HG02884 (cell line): Measurements from ENCODE around the gene ATPAF1.
"Not testable (repeated sequence)": the region's sequence is repeated elsewhere in the genome, so short reads cannot be mapped to it uniquely, and the experiment has no call there.

Experiments
- ATAC-seq: cut with Tn5 transposase; IDR thresholded peaks from one replicate; pipeline ENCODE4 v1.9.1; 2021; ENCODE audit warnings: mild to moderate bottlenecking, moderate library complexity; ENCODE audit not compliant: unreplicated experiment

Gene ATPAF1

DNA sequence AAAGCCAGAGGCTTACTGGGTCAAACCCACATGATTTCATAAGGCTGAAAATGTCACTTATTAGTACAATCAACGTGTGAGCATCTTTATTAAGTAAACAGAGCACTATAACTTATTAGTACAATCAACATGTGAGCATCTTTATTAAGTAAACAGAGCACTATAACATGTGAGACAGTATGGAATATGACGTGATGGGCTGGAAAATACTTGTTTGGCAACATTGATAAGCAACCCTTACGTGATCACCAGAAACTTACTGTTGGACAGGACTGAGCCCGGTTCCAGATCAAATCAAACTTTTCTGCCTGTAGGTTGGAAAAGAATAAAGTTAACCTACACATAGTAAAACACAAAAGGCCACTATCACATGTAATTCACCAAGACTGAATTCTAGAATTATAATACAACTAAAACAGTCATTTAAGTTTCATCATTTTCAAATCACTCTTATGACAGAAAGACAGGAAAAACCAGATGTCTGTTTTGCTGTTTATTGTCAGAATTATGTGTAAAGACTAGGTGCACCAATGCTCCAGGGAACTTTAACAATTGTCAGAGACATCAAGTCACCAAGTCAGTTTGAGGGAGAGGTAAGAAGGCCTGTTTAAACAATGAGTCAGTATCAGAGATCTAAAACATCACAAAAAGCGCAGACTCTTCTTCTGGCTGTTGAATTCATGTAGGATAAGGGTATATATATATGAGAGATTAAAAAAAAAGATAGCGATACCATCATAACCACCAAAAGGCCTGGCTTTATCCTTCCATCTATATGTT is 15.7 kb downstream of the ATPAF1 start:
- ATAC-seq = no peak

DNA sequence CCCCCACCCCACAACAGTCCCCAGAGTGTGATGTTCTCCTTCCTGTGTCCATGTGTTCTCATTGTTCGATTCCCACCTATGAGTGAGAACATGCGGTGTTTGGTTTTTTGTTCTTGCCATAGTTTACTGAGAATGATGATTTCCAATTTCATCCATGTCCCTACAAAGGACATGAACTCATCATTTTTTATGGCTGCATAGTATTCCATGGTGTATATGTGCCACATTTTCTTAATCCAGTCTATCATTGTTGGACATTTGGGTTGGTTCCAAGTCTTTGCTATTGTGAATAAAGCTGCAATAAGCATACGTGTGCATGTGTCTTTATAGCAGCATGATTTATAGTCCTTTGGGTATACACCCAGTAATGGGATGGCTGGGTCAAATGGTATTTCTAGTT is 17.0 kb downstream of the ATPAF1 start:
- not testable (repeated sequence) for ATAC-seq

DNA sequence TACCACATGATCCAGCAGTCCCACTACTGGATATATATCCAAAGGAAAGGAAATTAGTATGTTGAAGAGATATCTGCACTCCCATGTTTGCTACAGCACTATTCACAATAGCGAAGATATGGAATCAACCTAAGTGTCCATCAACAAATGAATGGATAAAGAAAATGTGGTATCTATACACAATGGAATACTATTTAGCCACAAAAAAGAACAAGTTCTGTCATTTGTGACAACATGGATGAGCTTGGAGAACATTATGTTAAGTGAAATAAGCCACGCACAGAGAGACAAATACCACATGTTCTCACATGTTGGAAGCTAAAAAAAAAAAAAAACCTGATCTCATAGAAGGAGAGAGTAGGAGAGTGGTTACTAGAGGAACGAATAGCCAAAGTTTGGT is 17.7 kb downstream of the ATPAF1 start:
- ATAC-seq = no peak

DNA sequence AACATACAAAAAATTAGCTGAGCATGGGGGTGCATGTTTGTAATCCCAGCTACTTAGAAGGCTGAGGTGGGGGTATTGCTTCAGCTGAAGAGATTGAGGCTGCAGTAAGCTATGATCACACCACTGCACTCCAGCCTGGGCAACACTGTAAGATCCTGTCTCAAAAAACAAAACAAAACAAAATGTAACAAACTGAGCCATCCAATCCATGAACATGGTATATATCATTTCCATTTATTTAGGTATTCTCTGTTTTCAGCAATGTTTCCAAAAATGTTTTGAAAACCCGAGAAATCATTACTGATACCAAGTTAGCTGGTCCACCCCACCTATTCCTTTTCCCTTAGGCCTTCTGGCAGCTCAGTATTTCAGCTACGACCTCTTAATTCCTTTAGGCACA is 18.4 kb downstream of the ATPAF1 start:
- ATAC-seq = no peak

DNA sequence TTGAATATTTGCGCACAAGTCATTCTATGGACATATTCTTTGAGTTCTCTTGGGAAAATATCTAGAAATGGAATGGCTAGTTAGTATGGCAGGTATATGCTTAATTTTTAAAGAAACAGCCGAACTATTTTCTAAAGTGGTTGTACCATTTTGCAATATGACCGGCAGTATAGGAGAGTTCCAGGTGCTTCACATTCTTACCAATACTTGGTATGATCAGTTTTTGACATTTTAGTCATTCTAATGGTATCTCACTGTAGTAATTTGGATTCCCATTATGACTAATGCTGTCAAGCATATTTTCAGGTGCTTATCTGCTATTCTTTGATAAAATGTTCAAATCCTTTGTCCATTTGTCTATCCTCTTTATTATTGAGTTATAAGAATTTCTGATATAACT is 20.6 kb downstream of the ATPAF1 start:
- no peak for ATAC-seq

DNA sequence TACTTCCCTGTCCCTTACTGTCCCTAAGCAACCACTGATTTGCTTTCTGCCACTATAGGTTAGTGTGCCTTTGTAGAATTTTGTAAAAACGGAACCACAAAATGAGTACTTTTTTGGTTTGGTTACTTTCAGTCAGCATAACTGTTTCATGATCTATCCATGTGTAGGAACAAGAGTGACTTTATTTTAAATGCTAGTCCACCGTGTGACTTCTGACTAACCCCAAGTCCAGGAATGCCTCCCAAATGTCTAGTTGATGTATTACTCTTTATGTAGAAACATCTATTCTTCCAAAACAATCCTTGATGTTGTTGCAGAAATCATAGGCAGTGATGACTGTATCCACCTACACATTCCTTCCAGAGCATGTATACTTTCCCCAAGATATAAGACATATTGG is 21.3 kb downstream of the ATPAF1 start:
- no peak for ATAC-seq

DNA sequence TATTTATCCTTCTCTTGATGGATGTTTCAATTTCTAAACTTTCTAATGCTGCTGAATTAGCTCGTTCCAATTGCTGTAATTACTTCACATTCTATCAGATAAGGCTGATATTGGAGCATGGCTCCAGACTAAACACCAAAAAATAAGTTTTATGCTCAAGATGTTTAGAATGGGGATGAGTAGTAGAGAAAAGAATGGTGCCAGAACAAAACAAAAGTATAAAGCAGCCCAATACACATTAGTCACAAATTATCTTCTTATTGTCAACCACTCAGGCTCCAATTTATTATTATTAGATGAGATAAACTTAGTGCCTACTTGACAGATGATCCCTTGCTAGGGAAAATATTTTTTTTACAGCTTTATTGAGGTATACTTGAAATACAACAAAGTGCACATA is 21.8 kb downstream of the ATPAF1 start:
- no peak for ATAC-seq

DNA sequence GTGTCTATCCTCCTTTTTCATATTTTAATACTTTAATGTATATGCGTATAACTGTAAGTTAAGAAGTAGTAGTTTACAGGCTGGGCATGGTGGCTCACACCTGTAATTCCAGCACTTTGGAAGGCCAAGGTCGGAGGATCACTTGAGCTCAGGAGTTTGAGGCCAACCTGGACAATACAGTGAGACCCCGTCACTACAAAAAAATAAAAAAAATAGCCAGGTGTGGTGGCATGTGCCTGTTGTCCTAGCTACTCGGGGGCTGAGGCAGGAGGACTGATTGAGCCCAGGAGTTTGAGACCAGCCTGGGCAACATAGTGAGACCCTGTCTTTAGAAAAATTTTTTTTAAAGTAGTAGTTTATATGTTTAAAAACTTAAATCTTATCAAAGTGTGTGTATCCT is 22.3 kb downstream of the ATPAF1 start:
- no peak for ATAC-seq

DNA sequence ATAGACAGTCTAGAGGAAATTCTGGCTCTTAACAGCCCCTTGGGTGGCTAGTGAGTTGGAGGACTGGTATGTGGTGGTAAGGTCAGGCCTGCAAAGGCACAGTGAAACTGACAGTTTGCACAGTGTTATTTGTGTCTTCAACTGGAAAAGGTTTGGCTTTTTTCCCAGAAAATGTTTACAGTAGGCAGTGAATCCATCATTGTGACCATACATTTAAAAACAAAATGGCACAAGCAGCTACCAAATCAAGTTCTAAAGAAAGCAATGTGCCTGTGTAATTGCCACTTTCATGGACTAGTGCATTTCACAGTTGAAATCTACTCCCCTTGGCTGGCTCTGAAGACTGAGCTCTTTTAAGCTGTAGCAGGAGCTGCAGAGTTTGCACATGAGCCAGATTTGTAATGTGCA is 24.8 kb downstream of the ATPAF1 start:
- ATAC-seq = no peak

DNA sequence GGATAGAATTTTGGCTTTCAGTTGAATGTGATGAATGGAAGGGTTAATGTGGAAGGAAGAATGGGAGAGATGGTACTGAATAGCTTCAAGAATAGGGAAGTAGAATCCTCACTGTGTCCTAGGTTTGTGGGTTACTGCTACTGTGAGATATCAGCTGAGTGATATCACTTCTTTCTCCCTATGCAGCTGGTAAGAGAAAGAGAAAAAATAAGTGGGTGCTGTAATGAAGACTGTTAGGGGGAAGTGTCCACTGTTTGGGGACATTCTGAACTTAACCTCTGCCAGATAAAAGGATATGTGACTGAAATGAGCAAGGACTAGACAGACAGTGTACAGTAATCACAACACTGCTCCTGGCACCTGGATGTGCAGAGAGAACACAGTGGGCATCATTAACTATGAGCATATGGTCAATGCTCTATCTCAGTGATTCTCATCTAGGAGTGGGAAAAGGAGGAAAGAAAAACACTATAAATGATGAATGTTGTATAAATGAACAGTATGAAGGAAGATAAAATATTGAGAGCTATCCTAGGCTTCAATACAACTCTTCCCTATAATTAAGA is 26.0 kb downstream of the ATPAF1 start:
- ATAC-seq = no peak

DNA sequence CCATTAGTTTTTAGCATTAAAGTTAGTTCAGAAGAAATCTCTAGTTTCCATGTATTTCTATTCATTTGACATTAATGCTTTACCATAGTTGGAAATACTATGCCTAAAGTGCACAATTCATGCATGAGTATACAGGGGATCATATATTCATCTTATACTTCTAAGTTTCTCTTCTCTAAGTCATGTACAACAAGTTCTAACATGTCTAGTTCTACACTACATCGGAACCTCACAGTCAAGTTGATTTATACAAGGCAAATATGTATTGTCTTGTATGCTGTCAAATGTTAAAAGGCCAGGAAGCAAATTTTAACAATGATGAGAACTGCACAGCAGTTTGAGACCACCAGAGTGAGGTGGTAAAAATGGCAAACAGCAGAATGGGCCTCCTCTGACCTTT is 28.6 kb downstream of the ATPAF1 start:
- ATAC-seq = no peak

DNA sequence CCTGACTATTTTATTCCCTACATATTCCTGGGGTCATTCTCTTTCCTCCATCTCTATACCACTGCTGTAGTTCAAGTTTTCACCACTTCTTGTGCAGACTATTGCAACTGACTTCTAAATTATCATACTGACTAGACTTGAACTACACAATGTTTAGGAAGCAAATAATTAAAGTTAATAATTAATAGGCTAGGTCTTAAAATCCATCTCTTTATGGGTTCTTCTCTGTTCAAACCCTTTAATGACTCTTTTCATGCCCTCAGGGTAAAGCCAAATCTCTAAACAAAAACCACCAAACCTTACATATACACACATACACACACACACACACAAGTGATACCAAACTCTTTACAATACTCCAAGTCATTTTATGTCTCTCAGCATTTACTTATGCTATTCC is 29.2 kb downstream of the ATPAF1 start:
- no peak for ATAC-seq

DNA sequence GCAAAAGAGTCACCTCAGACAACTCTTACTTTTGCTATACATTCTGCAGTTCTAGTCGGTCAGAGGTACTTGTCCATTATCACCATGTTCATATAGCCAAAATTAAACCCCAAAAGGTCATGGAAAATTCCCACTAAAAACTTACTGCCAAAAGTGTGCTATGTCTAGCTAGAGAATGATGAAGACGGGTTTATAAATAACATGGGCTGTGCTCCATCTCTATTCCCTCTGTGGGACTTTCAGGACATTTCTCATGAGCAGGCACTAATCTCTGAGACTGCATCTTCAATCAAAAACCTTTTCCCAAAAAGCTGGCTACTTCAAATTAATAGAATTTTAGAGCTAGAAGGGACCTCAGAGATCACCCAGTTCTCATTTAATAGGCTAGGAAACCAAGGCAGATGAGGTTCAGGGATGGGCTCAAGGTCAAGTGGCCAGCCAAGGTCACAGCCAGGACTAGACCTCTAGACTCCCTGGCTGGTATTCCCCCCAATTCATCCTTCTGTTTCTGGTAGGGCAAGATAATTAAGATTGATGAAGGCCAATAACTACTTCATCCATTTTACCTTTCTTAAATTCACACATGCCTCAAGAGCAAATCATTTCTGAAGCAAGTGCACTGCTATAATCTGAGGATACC is 30.6 kb downstream of the ATPAF1 start:
- ATAC-seq = no peak

DNA sequence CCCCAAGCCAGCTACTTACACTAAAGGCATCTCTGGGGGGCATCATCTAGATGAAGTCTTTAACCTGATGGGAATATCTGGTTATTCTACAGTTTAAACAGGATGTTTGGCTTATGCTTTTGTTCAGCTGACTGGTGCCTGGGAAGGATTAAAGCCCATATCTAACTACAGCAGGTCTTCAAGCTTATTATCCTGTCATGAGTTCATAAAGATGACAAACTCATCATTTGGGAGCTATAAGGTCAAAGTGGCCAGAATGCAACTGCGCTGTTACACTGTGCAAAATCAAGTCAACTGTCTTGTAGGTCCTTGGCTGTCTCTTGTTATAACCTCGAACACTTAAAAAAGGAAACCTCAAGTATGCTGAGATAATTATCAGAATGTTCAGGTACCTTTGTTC is 33.0 kb downstream of the ATPAF1 start:
- no peak for ATAC-seq

DNA sequence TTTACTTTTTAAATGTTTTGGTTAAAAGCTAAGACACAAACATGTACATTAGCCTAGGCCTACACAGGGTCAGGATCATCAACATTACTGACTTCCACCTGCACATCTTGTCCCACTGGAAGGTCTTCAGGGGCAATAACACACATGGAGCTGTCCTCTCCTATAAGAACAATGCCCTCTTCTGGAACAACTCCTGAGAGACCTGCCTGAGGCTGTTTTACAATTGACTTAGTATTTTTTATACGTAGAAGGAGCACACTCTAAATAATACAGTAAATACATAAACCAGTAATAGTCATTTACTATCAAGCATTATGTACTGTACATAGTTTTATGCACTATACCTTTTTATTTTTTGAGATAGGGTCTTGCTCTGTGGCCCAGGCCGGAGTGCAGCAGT is 37.4 kb downstream of the ATPAF1 start:
- ATAC-seq = no peak

DNA sequence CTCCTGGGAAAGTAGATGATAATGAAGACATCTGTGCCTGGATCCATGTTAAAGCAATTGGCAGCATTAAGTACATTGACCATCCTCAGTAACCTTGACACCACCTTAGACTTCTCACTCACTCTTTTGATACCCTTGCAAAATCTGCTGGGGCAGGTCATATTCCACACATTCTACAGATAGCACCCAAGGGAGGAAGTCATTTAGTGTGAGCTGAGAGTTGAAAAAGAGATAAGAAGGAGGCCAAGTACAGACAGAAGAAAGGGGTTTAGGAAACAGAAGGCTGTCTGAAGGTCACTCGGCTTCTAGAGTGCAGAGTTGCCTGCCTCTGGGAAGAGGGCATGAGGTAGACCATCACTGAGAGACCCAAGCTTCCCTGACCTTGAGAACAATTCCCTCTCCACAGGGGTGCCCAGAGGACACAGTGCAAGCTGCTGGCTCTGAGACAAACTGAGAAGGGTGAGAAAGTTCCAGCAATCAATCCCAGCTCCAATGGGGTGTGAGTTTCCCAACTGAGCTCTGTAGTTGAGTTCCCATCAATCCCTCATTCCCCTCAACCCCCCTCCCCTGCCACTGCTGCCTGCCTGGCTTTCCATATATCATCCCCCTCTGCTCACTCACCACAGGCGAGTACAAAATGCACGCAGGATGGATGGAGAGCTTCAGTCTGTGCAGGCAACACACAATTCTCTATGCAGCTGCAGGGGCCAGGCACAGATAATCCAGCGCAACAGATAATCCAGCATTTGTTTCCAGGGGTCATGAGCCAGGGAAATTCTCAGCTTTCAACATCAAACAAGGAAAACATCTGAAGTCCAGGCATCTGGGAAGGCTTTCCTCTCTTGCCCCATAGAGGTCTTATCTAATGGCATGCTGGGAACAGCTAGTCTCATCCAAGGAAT is 44.2 kb downstream of the ATPAF1 start:
- no peak for ATAC-seq

DNA sequence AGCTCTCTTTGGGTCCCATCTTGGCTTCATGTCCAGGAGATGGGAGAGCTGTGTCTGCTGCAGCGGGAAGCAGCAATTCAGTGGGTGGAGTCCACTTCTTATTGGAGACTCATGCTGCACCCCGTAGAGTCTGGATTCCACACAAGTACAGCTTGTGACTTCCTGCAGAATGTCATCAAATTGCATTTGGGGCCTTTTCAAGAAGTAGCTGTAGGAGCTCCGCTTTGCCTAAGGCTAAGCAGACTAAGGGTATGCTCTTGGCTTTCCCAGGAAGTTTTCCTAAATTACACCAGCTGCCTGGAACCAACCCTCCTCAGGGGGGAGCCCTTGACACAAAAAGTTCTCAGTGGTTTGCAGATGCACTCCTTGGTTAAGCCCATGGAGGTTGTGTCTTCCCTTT is 45.8 kb downstream of the ATPAF1 start:
- ATAC-seq = no peak

DNA sequence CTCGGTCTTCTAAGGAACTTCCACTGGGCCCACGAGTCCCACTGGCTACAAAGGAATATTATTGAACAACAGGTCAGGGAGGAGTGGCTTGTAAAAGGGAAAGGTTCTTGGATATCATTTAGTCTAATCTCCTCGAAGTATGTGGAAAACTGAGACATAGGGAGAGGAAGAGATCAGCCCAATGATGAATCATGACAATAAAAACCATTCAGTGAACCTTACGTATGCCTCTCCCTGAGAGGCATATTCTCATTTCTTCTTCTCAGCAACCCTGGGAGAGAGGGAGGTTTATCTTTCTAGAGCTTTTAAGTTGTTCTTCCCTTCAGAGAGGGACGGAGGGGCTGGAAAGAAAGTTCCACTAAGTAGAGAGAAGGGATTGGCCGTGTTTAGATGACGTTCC is 46.2 kb downstream of the ATPAF1 start:
- ATAC-seq = no peak

DNA sequence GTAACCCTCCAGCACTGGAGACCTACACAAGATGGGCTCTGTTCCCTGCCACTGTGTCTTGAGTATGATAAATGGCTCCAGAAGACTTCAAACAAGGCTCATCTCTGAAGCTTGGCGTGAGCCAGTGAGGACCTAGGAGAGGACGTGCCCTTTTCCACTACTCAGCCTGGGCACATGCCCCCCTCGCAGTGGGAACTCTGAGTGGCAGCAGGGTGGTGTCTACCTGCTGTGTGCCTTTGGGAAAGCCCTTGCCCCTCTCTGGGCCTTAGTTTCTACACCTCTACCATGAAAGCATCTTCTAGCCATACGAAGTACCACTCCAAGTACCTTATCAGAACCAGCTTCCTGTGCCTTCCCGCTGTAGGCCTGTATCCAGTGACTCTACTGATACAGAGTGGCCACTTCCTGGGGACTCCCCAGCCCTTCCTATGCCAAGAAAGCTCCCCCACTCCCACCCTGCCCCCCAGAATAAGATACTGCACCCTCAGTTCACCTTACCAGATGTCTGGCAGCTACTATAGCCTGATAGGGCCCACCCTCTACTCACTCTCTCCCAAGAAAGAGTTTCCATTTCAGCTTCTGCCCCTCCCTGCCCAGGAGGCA is 48.4 kb downstream of the ATPAF1 start:
- ATAC-seq = no peak

DNA sequence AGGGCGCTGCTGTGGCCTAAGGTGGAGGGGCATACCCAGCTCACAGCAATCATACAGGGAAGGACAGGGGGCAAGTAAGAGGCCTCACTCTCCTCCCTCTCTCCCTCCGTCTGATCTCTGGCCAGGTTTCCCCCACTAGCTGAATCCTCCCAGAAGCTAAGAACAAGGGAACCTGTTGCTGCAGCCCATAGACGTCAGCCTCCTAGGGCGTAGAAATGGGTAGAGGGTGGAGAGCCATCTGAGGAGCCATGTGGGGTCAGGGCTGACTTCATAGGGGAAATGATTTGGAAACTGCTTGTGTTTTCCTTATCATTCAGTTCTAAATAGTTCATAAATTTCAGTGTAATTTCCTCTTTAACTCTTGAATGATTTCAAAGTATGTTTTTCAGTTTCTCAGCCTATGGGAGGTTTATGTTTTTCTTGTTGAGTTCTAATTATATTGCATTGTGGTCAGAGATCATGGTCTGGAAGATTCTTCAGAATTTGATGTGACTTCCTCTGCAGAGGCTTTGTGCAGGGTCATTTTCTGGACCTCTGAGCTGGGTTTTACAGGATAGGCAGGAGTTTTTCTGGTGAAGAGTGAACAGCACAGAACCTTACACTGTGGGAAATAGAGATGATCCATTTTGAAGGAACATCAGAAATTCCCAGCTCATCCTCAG is 49.3 kb downstream of the ATPAF1 start:
- ATAC-seq = no peak

DNA sequence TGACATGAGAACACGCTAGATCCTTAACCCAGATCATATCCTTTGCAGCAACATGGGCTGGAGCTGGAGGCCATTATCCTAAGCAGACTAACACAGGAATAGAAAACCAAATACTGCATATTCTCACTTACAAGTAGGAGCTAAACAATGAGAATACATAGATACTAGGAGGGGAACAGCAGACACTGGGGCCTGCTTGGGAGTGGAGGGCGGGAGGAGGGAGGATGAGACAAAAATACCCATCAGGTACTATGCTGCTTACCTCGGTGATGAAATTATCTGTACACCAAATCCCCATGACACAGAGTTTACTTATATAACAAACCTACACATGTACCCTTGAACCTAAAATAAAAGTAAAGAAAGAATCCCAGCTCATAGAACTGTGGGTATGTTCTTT is 50.3 kb downstream of the ATPAF1 start:
- no peak for ATAC-seq
